AML-193 (cell line): ENCODE measurements around the gene AMY2B.
A peak's percentile ranks its signal among the peaks of the same experiment; 100 is the strongest.
"Not testable (repeated sequence)": the region's sequence is repeated elsewhere in the genome, so short reads cannot be mapped to it uniquely, and the experiment has no call there.

ENCODE experiments used
- DNase-seq, 2 experiments: peaks; one replicate each; lab custom pipeline; 2025; lab: John Stamatoyannopoulos, UW

The AMY2B gene

GRCh38 chr1:103571289-103571688 lies at the start of gene AMY2B:
Gene AMY2B, plus strand, starts transcription at chr1:103571589. Its CDS starts 14 bp downstream, at chr1:103571603.
- DNase-seq: not testable (repeated sequence)

GRCh38 chr1:103523346-103523745 lies 48.0 kb upstream of the AMY2B start:
- DNase-seq: no peak

DNA sequence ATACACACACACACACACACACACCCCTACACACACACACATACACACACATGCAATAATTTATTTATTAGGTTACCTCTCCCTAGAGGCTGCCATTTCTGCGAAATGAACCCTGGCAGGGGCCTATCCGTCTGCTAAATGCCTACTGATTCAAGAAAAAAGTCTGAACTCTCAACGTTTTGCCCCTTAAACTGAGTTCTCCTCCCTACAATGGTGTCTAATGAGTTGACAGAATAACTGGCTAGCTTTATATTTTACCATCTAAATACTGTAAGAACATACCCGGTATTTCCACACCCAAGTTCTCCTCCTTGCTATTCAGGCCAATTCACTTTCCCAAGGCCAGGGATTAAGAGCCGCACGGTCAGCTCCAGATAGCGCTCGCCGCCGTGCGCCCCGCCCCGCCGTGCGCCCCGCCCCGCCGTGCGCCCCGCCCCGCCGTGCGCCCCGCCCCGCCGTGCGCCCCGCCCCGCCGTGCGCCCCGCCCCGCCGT lies 46.2 kb upstream of the AMY2B start:
- peak; percentile 30 to 53 for DNase-seq

GRCh38 chr1:103525607-103526507 lies 45.5 kb upstream of the AMY2B start, which contains the start of gene RNPC3:
Gene RNPC3, plus strand, starts transcription at chr1:103525699. Its CDS starts 372 bp downstream, at chr1:103526071.
- DNase-seq: peak; percentile 63 to 87

DNA sequence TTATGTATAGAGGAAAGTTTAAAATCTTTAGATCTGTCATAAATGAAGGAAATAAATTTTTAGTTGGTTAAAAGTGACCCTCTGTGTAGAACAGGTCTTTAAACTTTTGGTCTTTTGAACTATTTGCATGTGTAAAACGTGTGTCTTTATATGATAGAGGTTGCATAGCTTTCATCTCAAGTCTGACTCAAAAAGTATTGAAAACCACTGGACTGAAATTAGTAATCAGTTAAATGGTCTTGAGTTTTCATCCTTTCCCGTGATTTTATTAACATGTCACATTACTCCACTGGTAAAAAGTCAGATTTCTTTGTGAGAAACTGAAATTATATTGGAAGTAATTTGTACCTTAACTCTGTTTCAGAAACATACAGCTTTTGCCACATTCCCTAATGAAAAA lies 44.1 kb upstream of the AMY2B start:
- DNase-seq: no peak

- no peak for DNase-seq
Observed at GRCh38 chr1:103529746-103530145, 41.6 kb upstream of the AMY2B start.

- no peak for DNase-seq
Observed at GRCh38 chr1:103538226-103538625, 33.2 kb upstream of the AMY2B start.

- no peak for DNase-seq
Observed at GRCh38 chr1:103541431-103541830, 30.0 kb upstream of the AMY2B start.

GRCh38 chr1:103546496-103546895 lies 24.9 kb upstream of the AMY2B start:
- DNase-seq: no peak

DNA sequence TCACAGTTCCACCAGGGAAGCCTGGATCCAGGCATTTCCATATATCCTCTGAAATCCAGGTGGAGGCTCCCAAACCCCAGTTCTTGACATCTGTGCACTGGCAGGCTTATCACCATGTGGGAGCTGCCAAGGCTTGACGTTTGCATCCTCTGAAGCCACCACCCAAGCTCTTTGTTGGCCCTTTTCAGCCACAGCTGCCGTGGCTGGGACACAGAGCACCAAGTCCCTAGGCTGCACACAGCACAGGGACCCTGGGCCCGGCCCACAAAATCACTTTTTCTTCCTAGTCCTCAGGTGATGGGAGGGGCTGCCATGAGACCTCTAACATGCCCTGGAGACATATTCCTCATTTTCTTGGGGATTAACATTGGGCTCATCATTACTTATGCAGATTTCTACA lies 23.5 kb upstream of the AMY2B start:
- no peak for DNase-seq

DNA sequence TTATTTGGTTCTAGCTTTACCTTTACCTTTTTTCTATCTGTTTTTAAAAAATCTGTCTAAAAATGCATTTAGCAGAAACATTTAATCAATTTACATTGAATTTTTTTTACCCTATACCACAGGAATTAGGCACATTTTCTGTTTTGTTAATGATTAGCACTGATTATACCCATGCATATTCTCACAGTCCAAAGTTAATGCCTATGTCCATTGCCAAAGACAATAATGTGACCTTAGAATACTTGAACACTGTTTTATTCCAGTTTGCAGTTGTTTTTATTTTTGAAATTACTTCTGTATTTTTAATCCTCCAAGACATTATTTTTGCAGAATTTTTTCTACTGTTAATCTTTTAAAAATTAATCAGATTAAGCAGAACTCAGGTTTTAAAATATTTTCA lies 11.0 kb upstream of the AMY2B start:
- no peak for DNase-seq

- DNase-seq: not testable (repeated sequence)
Observed at GRCh38 chr1:103561124-103561523, 10.3 kb upstream of the AMY2B start.

DNA sequence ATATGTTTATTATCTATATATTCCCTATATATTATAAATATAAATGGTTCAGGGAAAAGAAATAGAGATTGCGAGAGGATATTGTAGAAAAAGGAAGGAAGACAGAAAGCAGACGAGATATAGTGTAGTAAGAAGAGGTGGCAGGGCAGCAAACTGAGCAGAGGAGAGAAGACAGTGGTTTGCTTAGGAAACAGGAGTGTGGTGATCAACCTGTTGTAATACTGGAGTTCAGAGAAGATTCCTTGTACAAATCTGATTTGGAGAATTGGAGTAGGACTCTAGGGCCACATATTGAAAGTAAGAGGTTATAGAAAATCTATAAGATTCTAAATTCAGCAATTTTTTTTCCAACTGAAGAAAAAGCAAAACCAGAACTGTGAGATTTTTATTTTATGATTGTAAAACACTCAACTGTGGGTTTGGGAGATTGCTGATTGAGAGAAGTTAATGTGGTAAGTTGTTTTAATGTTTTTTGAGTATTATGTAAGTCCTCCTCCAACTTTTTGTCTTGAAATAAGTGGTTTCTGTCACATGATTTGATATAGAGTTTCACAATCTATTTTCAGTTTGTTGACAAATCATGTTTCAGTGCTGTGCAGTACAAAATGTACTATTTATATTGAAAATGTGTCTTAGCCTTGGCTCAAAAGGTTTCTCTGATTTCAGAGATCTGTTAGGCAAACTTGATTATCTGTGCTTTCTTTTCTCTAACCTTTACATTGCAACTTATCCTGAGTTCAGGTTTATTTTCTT lies 9.6 kb upstream of the AMY2B start:
- DNase-seq: peak; percentile 54 to 58

DNA sequence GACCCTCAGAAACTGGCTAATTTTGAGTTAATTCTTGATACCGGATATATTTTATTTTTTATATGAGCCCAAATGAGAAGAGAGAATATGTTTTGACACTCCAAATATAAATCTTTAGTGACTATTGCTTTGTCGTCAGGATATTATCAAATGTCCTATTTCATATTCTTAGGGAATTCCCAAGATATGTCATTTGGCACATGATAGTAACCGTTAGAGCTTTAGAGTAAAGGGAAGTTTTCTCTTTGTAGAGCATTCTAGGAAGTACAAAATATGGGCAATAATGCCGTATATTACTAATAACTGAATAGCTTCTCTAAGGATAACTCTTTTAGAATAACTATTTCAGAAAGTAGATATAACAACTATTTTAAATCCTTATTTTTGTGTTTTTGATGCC lies 8.3 kb upstream of the AMY2B start:
- DNase-seq: no peak

GRCh38 chr1:103569493-103569892 lies 1.9 kb upstream of the AMY2B start:
- DNase-seq: no peak

DNA sequence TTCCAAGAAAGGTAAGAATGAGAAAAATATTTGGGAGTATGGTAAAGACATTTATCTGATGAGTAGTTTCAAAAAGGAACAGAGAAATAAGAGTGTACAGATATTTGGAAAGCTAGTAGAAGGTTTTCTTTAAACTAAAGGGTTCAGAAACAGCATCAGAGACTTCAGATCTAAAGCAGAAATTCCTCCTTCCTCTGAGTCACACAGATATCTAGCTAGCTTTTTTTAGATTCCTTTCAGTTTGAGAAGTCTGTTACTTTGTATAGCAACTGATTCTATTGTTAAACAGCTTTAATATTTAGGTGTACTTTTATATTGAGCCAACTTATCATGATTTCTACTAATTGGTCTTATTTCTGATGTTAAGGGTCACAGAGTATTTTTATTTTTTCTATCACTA lies 4.7 kb downstream of the AMY2B start:
- no peak for DNase-seq

DNA sequence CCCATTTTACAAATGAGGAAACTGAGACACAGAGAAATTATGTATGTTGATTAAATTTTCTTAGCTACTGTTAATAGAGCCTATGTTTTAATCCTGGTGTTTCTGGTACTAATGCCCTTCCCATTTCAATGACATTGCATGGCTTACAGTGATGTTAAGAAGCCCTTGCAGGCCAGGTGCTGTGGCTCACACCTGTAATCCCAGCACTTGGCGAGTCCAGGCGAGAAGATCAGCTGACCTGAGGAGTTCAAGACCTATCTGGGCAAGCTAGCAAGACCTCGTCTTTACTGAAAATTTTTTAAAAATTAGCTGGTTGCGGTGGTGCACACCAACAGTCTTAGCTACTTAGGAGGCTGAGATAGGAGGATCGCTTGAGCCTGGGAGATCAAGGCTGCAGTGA lies 5.4 kb downstream of the AMY2B start:
- not testable (repeated sequence) for DNase-seq

GRCh38 chr1:103582464-103582863 lies 11.1 kb downstream of the AMY2B start:
- no peak for DNase-seq

DNA sequence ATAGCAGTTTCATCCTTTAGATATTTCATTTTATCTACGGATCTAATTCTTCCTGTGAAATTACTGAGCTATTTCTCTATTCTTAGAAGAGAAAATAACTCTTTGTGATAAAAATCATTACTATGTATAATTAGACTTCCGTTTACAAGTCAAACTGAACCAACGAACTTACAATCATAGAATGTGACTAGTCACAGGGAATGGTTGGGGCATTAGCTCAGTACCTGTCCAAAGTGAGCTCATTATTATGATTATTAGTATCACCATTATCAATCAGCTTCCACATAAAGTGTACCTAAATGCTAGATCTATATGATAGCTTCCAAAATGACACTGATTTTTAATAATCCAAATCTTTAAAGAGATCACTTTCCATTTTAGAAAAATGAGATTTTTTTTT lies 12.5 kb downstream of the AMY2B start:
- no peak for DNase-seq

DNA sequence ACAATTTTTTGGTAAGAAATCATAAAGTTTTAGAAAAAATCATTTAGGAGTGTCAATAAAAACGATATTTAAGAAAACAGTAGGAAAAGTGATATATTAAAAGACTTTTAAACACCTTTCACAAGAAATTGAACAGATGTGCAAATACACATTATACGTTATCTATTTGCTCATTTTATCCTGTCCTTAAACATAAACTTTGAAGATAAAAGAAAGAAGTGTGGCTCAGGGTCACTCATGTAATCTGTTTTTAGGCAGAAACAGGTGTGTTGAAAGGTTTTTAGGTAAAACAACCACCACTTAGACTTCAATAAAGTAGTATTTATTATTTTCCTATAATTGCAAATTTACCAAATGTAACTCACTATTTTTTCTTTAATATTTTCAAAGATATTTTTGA lies 13.1 kb downstream of the AMY2B start:
- no peak for DNase-seq

- DNase-seq: not testable (repeated sequence)
Observed at GRCh38 chr1:103602740-103603139, 31.4 kb downstream of the AMY2B start.

DNA sequence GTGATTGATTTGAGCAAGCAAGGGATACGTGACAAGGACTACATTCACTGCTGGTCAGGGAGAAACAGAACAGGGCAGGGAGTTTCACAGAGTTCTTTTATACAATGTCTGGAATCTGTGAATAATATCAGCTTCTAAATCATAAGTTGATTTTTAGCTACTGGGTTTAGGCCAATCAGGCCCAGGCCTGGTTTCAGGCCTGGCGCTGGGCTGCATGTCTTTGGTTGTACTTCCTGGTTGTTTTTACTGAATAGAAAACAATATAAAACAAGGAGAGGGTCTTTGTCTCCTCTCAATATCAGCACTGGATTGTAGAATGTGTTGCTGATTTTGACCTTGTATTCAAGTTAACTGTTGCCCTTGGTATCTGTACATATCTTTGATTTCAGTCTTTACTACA lies 45.0 kb downstream of the AMY2B start:
- DNase-seq: no peak

- DNase-seq: not testable (repeated sequence)
Observed at GRCh38 chr1:103616994-103617477, 45.6 kb downstream of the AMY2B start, which contains the start of gene AMY2A. Gene AMY2A, plus strand, starts transcription at chr1:103617427. Its CDS starts 14 bp downstream, at chr1:103617441.
